Left ventricle myocardium inferior (tissue), 1 donor: ENCODE data around the gene CTNNAL1. TPM values are rescaled to one million over a fixed set of nuclear protein-coding genes. Genes with fewer than 3 reads are reported as not detected.

Experiments used
- DNase-seq: peaks from one replicate; pipeline ENCODE4 v3.0.0-alpha.2; 2020
- H3K27ac ChIP-seq: fragments of 200-600 bp; replicated peaks from 2 replicates; pipeline ENCODE4 v1.8.0; 2021
- H3K27me3 ChIP-seq: fragments of 200-600 bp; 2 replicates; pipeline ENCODE4 v1.8.0; 2021; ENCODE audit warnings: low read depth
- H3K36me3 ChIP-seq: fragments of 200-600 bp; 2 replicates; pipeline ENCODE4 v1.8.0; 2021
- H3K4me1 ChIP-seq: fragments of 200-600 bp; 2 replicates; pipeline ENCODE4 v1.8.0; 2021
- H3K4me3 ChIP-seq: fragments of 200-600 bp; 2 replicates; pipeline ENCODE4 v1.8.0; 2021; ENCODE audit warnings: mild to moderate bottlenecking, moderate library complexity
- H3K9me3 ChIP-seq: fragments of 200-600 bp; replicated peaks from 2 replicates; pipeline ENCODE4 v1.8.0; 2021
- CTCF ChIP-seq: fragments of 200-600 bp; IDR thresholded peaks from 2 replicates; pipeline ENCODE4 v1.8.0; 2021; ENCODE audit warnings: antibody characterized with exemption, mild to moderate bottlenecking, borderline replicate concordance
- intact Hi-C: fragments of 100-400 bp; cut with micrococcal nuclease; formaldehyde crosslinking; loops from one replicate; pipeline ENCODE4 v1.11.0; 2022
- total RNA-seq: library from RNA; stranded (reverse); fragmentation: NEBNext Ultra II Directional; extraction: Animal tissue kit (Norgen Biotek cat#: 25700); gene quantifications from one replicate; pipeline ENCODE4 v1.2.1, GENCODE V29; 2021
- donor health status: DM: no; HTN: yes; CAD: no; lungs with severe emphysema.

CTNNAL1 gene
- total RNA-seq, 1 donor from 2014 or later: 78.2 TPM

- TF ChIP-seq CTCF: no peak
- peak; percentile 46 for DNase-seq
- Histone ChIP-seq H3K36me3 (no peaks in the 10 kb centered on the region), H3K9me3 (no peaks in the 10 kb centered on the region), H3K4me1 (peaks cover 65% of the 10 kb centered on the region), H3K27me3 (no peaks in the 10 kb centered on the region), H3K27ac (peak overlapping the region; percentile 96), H3K4me3 (peak overlapping the region; percentile 87)
- intact Hi-C loops: loop anchor here (5.0 kb wide), 1 partner anchor 40 kb away; no protein-coding TSS in a partner anchor
These were observed 1.1 kb downstream of the CTNNAL1 start for GRCh38 chr9:109012009-109012875.

GRCh38 chr9:109011231-109011671 lies 2.0 kb downstream of the CTNNAL1 start:
- TF ChIP-seq CTCF: no peak
- Histone ChIP-seq H3K4me3 (peak overlapping the region; percentile 87), H3K27me3 (no peaks in the 10 kb centered on the region), H3K9me3 (no peaks in the 10 kb centered on the region), H3K36me3 (no peaks in the 10 kb centered on the region), H3K4me1 (peaks cover 68% of the 10 kb centered on the region), H3K27ac (peak overlapping the region; percentile 96)
- DNase-seq: no peak
- intact Hi-C loops: loop anchor here (5.0 kb wide), 1 partner anchor 39 kb away; no protein-coding TSS in a partner anchor

- no peak for TF ChIP-seq CTCF
- Histone ChIP-seq H3K9me3 (no peaks in the 10 kb centered on the region), H3K4me1 (peaks cover 73% of the 10 kb centered on the region), H3K27me3 (no peaks in the 10 kb centered on the region), H3K27ac (peak overlapping the region; percentile 96), H3K4me3 (peak overlapping the region; percentile 87), H3K36me3 (no peaks in the 10 kb centered on the region)
- no peak for DNase-seq
- intact Hi-C loops: loop anchor here (5.0 kb wide), 1 partner anchor 38 kb away; no protein-coding TSS in a partner anchor
These were observed 2.6 kb downstream of the CTNNAL1 start for GRCh38 chr9:109010746-109011145.

- Histone ChIP-seq H3K27me3 (no peaks in the 10 kb centered on the region), H3K9me3 (peaks cover 13% of the 10 kb centered on the region), H3K27ac (peak overlapping the region; percentile 55), H3K4me1 (peaks cover 45% of the 10 kb centered on the region), H3K4me3 (no peak overlapping the region), H3K36me3 (peaks cover 12% of the 10 kb centered on the region)
- no peak for TF ChIP-seq CTCF
- DNase-seq: no peak
- intact Hi-C loops: no loop called here
These were observed 7.6 kb downstream of the CTNNAL1 start for GRCh38 chr9:109005678-109006077.

- intact Hi-C loops: no loop called here
- Histone ChIP-seq H3K9me3 (peaks cover 13% of the 10 kb centered on the region), H3K27ac (no peak overlapping the region), H3K4me1 (peaks cover 44% of the 10 kb centered on the region), H3K4me3 (no peak overlapping the region), H3K36me3 (peaks cover 12% of the 10 kb centered on the region), H3K27me3 (no peaks in the 10 kb centered on the region)
- no peak for DNase-seq
- no peak for TF ChIP-seq CTCF
These were observed 10.2 kb downstream of the CTNNAL1 start for GRCh38 chr9:109003116-109003515.
